NCI-H1105 (cell line): Measurements from ENCODE around the gene TARS3.
A peak's percentile ranks its signal among the peaks of the same experiment; 100 is the strongest.
"Not testable (repeated sequence)": the region's sequence is repeated elsewhere in the genome, so short reads cannot be mapped to it uniquely, and the experiment has no call there.

Experiments used
- DNase-seq: peaks from one replicate; lab custom pipeline; 2025; lab: John Stamatoyannopoulos, UW

The TARS3 gene

DNA sequence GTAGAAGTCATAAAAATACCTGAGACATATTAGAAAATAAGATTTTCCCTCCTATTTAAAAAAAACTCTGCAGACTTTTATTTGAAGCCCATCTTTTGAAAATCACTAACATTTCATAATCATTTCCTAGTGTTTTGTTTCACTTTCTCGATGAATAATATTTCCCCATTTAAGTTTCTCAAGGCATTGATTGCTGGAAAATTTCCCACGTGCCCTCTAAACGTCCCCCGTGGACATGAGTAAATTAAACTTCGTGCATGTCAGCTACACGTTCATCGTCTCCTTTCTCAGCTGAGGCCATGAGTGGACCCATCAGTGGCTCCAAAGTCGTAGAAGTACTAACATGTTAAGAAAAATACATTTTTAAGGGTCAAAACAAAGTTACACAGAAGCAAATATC, 70.1 kb downstream of the TARS3 start:
- DNase-seq, result no peak

DNA sequence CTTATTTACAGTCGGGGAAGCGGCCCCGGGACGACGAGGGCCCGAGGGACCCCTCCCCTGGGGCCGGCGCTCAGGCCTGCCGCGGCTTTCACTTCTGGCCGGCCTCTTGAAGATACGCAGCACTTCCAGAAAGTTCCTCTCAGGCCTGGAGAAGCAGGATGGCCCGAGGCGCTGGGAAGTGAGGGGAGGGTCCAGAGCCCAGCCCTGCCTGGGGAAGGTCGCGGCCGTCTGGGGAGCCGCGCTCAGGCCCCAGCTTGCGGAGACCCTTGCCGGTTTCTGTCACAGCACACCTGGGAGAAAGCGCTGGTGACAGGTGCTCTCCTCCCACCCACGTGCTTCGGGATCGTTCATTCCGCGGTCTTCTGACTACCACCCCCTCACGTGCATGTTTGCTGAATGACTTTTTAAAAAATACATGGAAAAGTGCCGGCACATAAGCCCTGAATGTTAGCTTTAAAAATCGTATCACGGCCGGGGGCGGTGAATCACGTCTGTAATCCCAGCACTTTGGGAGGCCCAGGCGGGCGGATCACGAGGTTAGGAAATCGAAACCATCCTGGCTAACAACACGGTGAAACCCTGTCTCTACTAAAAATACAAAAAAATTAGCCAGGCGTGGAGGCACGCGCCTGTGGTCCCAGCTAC, 71.4 kb downstream of the TARS3 start:
- no peak for DNase-seq

DNA sequence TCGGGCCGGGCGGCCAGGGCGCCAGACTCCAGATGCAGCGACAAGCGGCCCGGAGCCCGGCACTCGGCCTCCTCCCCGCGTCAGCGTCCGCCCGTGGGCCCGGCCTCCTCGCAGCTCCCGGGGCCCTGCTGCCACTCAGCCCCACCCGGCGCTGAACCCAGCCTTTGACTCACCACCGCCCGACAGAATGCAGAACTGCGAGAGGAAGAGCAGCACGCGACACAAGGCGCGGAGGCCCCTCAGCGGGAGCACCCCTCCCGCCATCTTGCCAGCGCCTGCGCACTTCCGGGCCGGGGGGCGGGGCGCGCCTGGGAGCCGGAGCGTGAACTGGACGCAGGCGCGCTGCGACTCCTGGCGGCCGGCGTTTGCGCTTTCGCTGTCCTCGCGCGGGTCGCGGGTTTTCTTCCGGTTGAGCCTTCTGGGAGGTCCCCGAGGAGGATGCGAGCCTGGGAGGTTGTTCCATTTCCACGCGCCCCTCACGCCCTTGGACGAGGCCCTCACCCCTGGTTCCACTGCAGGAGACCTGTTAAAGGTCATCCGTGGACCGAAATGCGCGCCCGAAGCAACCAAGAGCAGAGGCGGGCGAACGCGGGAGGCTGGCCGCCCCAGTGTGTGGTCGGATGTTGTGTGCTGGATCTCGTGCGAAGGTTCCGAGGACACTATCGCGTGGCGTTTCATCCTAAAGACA, 72.0 kb downstream of the TARS3 start, which contains the start of gene TM2D3:
TSS of gene TM2D3 (minus strand) at position 284 of the 688 bp plus-strand sequence. CDS start at position 264, 20 bp downstream.
- DNase-seq, result peak; percentile 94

DNA sequence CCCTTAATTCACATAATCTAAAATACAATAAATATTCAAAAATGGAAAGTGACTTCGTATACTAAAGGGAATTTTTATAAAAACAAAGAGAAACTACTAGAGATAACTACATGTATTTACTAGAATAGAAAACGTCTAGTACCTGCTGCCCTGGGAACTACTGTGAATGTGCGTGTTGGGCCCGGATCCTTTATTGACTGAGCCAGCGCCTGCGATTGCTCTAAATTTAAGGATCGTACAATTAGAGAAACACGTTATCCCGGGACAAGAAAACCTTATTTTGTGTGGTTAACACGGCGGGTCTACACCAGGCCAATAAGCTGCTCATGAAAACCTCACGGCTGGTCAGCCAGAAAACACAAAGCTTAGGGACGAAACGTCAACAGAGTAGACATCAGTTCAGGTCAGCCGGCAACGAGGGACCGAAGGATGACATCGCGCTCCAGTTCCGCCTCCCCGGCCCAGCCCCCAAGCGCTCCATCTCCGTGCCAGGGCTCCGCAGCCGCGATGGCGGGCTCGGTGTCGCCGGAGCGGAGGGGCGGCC, 72.6 kb downstream of the TARS3 start:
- DNase-seq, result no peak

DNA sequence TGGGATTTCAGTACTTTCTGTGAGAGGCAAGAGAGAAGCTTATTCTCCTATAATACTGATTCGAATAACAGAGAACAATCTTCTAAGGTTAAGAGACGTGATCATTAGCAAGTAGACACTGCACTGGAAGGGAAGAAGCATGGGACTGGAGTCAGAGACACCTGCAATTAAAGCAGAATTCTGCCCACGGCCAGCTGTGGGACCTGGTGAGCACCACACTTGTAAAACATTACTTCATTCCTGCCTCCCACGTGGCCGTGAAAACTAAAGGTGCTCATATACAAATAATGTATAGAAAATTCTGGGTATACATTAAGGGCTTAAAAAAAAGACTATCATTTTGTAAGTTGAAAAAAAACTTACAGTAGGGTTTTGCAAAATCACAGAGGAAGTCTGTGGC, 74.1 kb downstream of the TARS3 start:
- DNase-seq, result no peak

DNA sequence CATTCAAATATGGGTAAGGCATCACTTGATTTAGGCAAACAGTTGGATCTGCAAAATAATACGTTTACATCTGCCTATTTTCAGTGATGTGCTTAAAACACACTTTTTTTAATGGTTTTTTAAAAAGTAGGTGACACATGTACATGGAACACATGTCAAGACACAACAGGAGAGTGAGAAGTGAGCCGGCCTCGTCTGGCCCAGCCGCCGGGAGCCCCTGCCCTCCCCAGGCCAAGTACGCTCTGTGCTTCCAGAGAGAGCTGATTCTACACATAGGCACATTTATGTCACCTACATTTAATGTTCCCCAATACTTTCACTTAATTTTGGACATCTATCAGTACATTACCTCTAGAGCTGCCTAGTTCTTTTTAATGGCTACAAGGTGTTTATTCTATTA, 75.9 kb downstream of the TARS3 start:
- DNase-seq, result no peak

DNA sequence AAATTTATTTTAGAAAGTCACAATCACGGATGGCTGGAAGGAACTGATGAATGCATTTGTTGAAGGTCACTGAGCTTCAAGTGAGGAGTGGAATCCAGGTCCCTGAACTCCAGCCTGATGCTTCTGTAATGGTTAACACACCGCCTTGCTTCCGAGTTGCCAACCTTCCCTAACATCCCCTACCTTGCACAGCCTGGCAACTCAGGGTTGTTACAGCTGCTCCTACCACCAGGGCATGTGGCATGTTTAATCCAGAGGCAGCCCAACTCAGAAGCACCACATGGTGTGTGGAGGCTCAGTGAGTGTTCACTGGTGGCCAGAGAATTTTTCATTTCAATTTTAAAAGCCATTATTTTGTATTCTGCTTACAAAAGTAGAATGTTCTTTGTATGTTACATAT, 77.0 kb downstream of the TARS3 start:
- no peak for DNase-seq

DNA sequence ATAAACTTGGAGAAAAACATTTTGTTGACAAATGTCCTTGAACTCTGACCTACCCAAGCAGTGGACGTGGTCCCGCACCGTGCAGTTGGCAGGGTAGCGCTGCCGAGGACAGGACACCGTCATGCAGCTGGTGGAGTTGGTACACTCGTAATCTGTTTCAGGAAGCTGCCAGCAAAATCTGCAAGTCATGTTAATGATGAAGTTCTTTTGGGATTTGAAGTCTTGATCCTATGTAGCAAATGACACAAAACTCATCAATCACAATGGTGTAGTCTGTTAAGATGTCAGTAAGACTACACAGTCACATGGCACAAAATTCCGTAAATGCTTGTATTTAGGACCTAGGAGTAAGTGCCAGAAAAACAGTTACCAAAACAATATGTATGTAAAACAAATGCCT, 77.6 kb downstream of the TARS3 start:
- DNase-seq, result no peak

DNA sequence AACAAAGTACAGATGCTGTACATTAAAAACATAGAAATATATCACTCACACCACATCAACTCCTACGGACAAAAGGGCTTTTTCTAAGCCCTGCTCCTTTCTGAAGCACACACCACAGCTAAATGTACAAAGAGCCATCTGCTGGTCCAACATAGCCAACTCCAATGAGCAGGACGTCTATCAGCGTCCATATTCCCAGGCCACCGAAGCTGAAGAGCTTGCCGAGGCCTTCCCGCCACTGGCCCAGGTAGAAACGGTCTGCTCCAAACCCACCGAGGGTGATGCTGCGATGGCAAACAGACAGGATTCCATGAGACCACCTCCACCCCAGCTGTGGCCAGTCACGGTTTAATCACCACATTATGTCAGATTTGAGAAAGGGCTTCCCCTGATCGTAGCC, 81.9 kb downstream of the TARS3 start:
- DNase-seq, result no peak

DNA sequence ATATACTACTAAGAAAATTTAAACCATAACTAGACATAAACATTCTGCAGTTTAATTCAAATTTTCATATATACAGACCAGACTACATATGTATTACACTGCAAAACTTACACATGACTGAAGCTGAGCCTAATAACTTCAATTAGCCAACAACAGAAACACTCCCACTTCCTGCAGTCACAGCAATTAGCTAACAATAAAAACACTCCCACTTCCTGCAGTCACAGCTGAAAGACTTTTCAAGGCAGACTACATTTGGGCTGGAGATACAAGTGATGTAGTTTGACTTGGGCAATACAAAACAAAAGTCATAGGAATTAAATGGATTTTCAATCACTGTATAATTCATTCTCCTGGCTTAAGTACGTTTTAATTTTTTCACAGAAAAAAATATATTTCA, 82.4 kb downstream of the TARS3 start:
- no peak for DNase-seq

DNA sequence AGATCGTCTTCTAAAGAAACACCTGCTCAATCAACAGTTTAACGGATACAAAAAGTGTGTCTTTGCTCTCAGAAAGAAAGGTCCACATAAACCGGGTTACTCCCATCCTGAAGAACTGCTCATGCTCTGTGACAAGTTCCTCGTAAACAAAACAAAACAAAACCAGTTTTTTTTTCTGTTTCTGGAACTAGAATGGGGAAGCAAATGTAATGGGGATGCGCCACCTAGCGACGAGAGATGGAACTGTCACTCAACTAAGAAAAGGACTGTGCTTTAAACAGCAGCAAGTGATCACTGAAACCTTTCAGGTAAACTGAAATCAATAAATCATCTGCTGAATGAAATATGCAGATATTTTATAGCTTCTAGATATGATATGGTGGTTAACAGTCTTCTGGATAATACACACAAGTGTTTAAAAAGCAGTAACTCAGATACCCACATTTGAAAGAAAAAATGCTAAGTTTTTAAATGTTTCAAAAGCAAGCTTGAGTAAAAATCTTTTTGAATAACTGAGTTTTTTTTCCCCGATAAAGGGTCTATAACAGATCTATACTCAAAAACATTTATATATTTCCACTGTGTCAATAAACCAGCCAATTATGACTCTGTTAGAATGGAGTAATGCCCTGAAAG, 83.0 kb downstream of the TARS3 start:
- peak; percentile 57 for DNase-seq

DNA sequence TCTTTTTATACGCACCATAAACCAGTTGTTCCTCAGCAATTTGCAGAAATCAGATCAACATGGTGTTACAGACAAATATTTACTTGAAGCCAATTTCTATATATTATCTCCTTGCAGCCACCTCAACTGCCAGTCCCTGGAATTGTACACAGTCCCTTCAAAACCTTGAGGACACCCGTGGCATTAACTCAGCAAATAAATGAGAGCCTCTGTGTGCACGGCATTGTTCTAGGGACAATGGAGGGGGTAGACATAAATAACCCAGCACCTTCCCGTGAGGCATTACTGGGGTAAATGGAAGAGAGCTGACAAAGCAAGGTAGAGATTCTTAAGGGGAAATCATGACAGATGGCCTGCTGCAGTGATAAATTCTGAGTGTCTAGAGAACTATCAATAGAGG, 84.6 kb downstream of the TARS3 start:
- no peak for DNase-seq

DNA sequence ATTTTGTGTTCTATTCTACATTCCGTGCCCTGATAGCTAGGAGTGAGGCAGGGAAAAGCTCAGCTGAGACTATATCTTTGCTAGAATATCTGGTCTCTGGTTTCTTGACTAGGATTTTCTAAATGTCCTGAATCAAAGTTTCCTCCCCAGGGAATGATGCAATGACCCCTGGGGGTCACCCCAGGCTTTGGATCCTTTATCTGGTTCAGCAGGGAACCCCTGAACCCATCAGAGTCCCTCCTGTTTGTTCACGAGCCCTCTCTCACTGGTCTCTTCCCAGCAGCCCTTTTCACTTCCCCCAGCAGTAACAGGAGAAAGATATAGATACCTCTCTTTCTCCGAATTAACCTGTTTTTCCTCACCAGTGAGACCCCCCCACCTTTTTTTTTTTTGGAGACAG, 86.4 kb downstream of the TARS3 start:
- no peak for DNase-seq

DNA sequence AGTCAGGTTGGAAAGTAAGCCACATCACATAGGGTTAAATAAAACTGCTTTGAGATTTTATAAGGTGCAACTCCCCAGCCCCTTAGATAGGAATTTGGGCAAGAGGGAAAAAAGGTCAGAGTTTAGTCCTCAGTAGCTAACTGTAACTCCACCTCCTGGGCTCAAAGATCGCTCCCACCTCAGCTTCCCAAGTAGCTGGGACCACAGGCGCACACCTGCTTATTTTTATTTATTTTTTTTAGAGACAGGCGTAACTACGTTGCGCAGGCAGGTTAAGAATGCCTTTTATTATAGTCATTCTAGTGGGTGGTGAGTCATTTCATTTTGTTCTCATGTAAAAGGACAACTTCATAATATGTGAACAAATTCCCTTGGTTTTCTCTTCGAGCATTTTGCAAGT, 86.8 kb downstream of the TARS3 start:
- DNase-seq, result no peak

DNA sequence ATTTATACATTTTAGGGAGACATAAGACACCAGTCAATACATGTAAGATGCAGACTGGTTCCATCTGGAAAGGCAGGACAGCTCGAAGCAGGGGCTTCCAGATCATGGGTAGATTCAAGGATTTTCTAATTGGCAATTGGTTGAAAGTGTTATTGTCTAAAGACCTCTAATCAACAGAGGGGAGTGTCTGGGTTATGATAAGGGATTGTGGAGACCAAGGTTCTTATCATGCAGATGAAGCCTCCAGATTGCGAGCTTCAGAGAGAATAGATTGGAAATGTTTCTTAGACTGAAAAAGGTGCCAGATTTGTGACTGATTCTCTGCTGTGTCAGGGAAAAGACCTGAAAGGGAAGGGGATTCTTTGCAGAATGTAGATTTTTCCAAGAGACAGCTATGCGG, 87.2 kb downstream of the TARS3 start:
- DNase-seq, result no peak

DNA sequence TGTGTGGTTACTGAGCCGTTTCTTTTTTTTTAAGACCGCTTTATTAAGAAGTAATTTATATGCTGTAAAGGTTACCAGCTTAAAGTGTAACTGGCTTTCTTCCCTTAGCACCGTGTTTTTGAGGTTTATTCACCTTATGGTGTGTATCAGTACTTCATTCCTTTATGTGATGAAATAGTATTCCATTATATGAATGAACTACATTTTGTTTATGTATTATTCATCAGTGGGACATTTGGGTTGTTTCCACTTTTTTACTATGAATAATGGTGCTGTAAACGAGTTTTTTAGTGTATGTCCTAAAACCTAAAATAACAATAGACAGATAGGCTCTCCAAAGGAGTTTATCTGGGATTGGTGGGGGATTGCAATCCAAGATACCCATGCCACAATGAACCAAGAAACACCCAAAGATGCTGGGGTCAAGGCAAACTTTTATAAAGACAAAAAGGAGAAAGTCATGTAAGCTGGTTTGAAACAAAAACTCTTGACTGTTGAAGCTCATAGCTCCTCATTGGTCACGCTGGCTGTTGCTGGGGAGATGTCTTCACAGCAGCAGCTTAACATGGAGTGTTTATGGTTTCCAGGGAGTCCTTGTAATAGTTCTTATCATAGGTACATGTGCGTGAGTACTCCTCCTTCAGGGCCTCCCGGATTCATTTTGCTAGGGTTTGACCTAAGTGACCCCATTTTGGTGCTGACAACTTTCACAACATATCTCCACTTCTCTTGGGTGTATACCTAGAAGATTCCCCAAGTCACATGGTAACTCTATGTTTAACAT, 88.1 kb downstream of the TARS3 start:
- DNase-seq, result no peak

DNA sequence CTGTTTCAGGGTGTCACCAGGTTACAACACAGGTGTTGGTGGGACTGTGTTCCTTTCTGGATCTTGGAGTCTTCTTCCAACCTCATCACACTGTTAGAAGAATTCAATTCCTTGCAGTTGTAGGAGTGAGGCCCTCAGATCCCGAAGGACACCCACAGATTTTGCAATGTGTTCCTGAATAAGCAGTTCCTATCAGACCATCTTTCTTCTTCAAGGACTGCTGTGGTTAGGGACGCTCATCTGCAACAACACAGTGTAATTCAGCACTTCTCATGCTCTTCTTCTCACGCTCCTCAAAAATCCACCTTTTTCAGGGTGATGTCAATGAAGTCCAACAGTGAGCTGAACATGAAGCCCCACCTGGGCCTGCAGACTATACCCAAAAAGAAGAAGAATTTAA, 90.9 kb downstream of the TARS3 start:
- no peak for DNase-seq

DNA sequence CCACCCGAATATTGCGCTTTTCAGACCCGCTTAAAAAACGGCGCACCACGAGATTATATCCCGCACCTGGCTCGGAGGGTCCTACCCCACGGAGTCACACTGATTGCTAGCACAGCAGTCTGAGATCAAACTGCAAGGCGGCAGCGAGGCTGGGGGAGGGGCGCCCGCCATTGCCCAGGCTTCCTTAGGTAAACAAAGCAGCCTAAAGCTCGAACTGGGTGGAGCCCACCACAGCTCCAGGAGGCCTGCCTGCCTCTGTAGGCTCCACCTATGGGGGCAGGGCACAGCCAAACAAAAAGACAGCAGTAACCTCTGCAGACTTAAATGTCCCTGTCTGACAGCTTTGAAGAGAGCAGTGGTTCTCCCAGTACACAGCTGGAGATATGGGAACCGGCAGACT, 97.5 kb downstream of the TARS3 start:
- DNase-seq, result not testable (repeated sequence)

DNA sequence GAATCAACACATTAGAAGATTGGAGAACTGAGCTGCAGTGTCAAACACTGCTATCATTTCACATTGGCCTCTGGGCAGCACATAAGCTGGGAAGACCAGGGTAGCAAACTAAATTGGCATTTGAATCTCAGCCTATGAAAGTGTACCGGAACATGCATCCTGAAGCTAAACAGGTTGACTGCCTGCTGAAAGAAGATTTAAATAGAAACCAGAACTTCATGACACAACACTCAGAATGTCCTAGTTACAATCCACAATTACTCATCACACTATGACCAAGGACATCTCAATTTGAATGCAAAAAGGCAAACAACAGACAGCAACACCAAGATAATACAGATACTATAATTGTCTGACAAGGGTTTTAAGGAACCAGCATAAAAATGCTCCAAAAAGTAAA, 98.3 kb downstream of the TARS3 start:
- no peak for DNase-seq

DNA sequence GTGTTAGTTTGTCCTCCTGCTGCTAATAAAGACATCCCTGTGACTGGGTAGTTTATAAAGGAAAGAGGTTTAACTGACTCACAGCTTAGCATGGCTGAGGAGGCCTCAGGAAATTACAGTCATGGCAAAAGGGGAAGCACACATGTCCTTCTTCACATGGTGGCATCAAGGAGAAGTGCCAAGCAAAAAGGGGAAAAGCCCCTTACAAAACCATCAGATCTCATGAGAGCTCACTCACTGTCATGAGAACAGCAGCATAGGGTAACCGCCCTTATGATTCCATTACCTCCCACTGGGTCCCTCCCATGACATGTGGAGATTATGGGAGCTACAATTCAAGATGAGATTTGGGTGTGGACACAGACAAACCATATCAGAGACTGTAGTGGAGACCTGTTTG, 99.1 kb downstream of the TARS3 start:
- no peak for DNase-seq

DNA sequence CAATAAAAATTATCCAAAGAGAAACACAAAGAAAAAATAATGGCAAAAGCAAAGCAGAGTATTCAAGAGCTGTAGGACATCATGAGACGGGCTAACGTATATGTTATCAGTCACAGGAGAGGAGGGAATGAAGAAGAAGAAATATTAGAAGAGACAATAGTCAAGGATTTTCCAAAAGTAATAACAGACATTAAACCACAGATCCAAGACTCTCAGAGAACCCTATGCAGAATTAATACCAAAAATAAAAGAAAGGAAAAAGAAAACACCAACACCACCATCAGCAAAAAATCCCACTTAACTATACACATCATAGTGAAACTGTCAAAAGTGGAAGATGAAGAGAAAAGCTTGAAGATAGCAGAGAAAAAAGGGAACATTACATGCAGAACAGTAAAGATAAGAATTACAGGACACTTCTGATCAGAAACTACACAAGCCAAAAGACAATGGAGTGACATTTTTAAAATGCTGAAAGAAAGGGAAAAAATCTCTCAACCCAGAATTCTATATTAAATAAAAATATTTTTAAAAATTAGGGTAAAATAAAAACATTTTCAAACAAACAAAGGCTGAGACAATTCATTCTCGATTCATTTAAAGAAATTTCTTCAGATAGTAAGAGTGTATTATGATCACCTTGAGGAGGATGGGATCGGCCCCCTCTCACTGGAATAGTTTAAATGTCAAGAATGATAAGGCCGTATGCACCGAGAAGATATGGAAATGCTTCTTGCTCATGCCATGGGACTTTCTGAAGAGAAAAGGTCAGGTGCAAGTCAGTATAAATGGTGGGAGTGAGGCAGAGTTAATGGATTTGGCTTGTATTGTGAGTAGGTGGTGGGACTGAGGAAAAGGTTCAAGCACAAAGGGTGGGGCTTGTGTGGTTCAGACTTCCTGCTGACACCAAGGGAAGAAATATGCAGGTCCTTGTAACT, 100.6 kb downstream of the TARS3 start:
- DNase-seq, result no peak
